Gastroesophageal sphincter (tissue), 4 donors: ENCODE data around the gene PIK3R1. TPM values are rescaled to one million over a fixed set of nuclear protein-coding genes. Genes with fewer than 3 reads are reported as not detected.

Experiments
- ATAC-seq: fragments of 150-250 bp; one replicate; pipeline ENCODE4 v1.9.1; 2016; ENCODE audit warnings: mild to moderate bottlenecking, moderate library complexity
- H3K27ac ChIP-seq, 4 donors: fragments of 200-600 bp; sonication (generic) in 3 of 4; 1 replicate in 3 of 4; 2 replicates in 1 of 4; pipeline ENCODE4 v1.5.1; 2016 to 2019
- H3K27me3 ChIP-seq: fragments of 200-600 bp; sonication (generic); one replicate; pipeline ENCODE4 v1.5.1; 2019
- H3K36me3 ChIP-seq, 2 donors: fragments of 200-600 bp; sonication (generic); one replicate each; pipeline ENCODE4 v1.5.1; 2019; ENCODE audit warnings: control low read depth in 1 of 2
- H3K4me1 ChIP-seq, 3 donors: fragments of 200-600 bp; sonication (generic); 1 replicate in 2 of 3; 2 replicates in 1 of 3; pipeline ENCODE4 v1.5.1; 2016 to 2019; ENCODE audit warnings: control low read depth in 2 of 3
- H3K4me3 ChIP-seq, 2 donors: fragments of 200-600 bp; sonication (generic); one replicate each; pipeline ENCODE4 v1.5.1; 2019; ENCODE audit warnings: mild to moderate bottlenecking in 1 of 2, moderate library complexity in 1 of 2
- H3K9me3 ChIP-seq, 3 donors: fragments of 200-600 bp; sonication (generic); one replicate each; pipeline ENCODE4 v1.5.1; 2017 to 2019; ENCODE audit warnings: control low read depth in 2 of 3
- CTCF ChIP-seq, 4 experiments: fragments of 200-600 bp in 2 of 4; fragments of 450-650 bp in 2 of 4; sonication (generic) in 1 of 4; IDR thresholded peaks; one replicate each; pipeline ENCODE4 v1.5.1; 2017 to 2019; ENCODE audit warnings: antibody characterized with exemption in 4 of 4, mild to moderate bottlenecking in 2 of 4, moderate library complexity in 2 of 4
- EP300 ChIP-seq: sonication (generic); formaldehyde crosslinking; IDR thresholded peaks from one replicate; pipeline ENCODE4 v1.6.1; 2017; ENCODE audit warnings: antibody characterized with exemption, mild to moderate bottlenecking
- POLR2A ChIP-seq, 2 donors: fragments of 450-650 bp; IDR thresholded peaks; one replicate each; pipeline ENCODE4 v1.6.1; 2017; ENCODE audit warnings: antibody characterized with exemption in 2 of 2, mild to moderate bottlenecking in 2 of 2, moderate library complexity in 1 of 2
- POLR2AphosphoS5 ChIP-seq: sonication (generic); formaldehyde crosslinking; IDR thresholded peaks from one replicate; pipeline ENCODE4 v1.6.1; 2017; ENCODE audit warnings: antibody characterized with exemption
- WGBS, 2 donors: methylation state at CpG; one replicate each; pipeline ENCODE4 v1.1.5; 2018; ENCODE audit warnings: low coverage in 1 of 2; 5-methylcytosine and 5-hydroxymethylcytosine counted together
- total RNA-seq, 4 donors: library from RNA; depleted of rRNA; stranded (reverse); fragments of >200 nt; gene quantifications; one replicate each; pipeline ENCODE4 v1.1.0, GENCODE V29; 2016

PIK3R1 gene
- total RNA-seq, 4 donors from 2014 or later: 188 to 403 (median 312) TPM

- Histone ChIP-seq H3K4me1 (no peaks in the 10 kb centered on the region), H3K4me3 (no peak overlapping the region), H3K27ac (no peak overlapping the region), H3K36me3 (no peaks in the 10 kb centered on the region), H3K27me3 (no peaks in the 10 kb centered on the region), H3K9me3 (no peaks in the 10 kb centered on the region)
- WGBS, 2 donors: 86% methylated on average over 3 of the region's 3 CpGs; no CpG with 5 or more reads in 1 of the 2 donors
- ATAC-seq: no peak
- TF ChIP-seq CTCF (IDR thresholded peaks at IDR 0.05) (no peak), POLR2AphosphoS5 (no peak), POLR2A (IDR thresholded peaks at IDR 0.05) (no peak), EP300 (no peak)
Measured at GRCh38 chr5:68316469-68316868, 100.9 kb downstream of the PIK3R1 start.

- TF ChIP-seq EP300 (no peak), CTCF (IDR thresholded peaks at IDR 0.05) (no peak), POLR2AphosphoS5 (no peak), POLR2A (IDR thresholded peaks at IDR 0.05) (no peak)
- ATAC-seq: no peak
- WGBS, 2 donors: 85 to 95% methylated on average over 3 to 5 of the region's 5 CpGs
Measured at GRCh38 chr5:68317646-68318045, 102.1 kb downstream of the PIK3R1 start.

GRCh38 chr5:68318955-68319705 lies 103.6 kb downstream of the PIK3R1 start:
- H3K9me3 ChIP-seq: no peaks in the 10 kb centered on the region

More at GRCh38 chr5:68317646-68318045, 102.1 kb downstream of the PIK3R1 start:
- Histone ChIP-seq H3K4me1 (no peaks in the 10 kb centered on the region), H3K27me3 (no peaks in the 10 kb centered on the region), H3K9me3 (no peaks in the 10 kb centered on the region), H3K27ac (no peak overlapping the region), H3K36me3 (no peaks in the 10 kb centered on the region), H3K4me3 (no peak overlapping the region)

GRCh38 chr5:68319706-68320412 lies 104.3 kb downstream of the PIK3R1 start:
- no peaks in the 10 kb centered on the region for H3K27me3 ChIP-seq
- WGBS, 2 donors: 58 to 69% methylated on average over 4 of the region's 4 CpGs
- no peak for ATAC-seq
- H3K27ac ChIP-seq: no peak overlapping the region
- TF ChIP-seq CTCF (IDR thresholded peaks at IDR 0.05) (no peak), POLR2AphosphoS5 (no peak), POLR2A (IDR thresholded peaks at IDR 0.05) (no peak), EP300 (no peak)
- H3K36me3 ChIP-seq: no peaks in the 10 kb centered on the region
- no peaks in the 10 kb centered on the region for H3K4me1 ChIP-seq
- H3K4me3 ChIP-seq: no peak overlapping the region
- H3K9me3 ChIP-seq: no peaks in the 10 kb centered on the region

More at GRCh38 chr5:68318955-68319705, 103.6 kb downstream of the PIK3R1 start:
- 41 to 73% methylated on average over 3 to 6 of the region's 6 CpGs for WGBS, 2 donors
- Histone ChIP-seq H3K4me3 (no peak overlapping the region), H3K4me1 (no peaks in the 10 kb centered on the region), H3K27me3 (no peaks in the 10 kb centered on the region), H3K36me3 (no peaks in the 10 kb centered on the region), H3K27ac (no peak overlapping the region)
- TF ChIP-seq EP300 (no peak), POLR2AphosphoS5 (no peak), POLR2A (IDR thresholded peaks at IDR 0.05) (no peak), CTCF (IDR thresholded peaks at IDR 0.05) (no peak)
- ATAC-seq: no peak
